Lower leg skin (tissue), 4 donors: ENCODE data around the gene TNIP1. TPM values are rescaled to one million over a fixed set of nuclear protein-coding genes. Genes with fewer than 3 reads are reported as not detected.

Experiments used
- DNase-seq, 2 donors: peaks; one replicate each; pipeline ENCODE4 v3.0.0-alpha.2; 2019; ENCODE audit warnings: low spot score in 2 of 2
- H3K4me3 ChIP-seq: fragments of 200-600 bp; sonication (generic); 2 replicates; pipeline ENCODE4 v1.5.1; 2017; ENCODE audit warnings: mild to moderate bottlenecking, low read depth; ENCODE audit not compliant: poor library complexity, severe bottlenecking
- CTCF ChIP-seq, 3 donors: fragments of 450-650 bp; IDR thresholded peaks; one replicate each; pipeline ENCODE4 v1.5.1; 2016; ENCODE audit warnings: antibody characterized with exemption in 3 of 3, mild to moderate bottlenecking in 3 of 3, moderate library complexity in 2 of 3
- POLR2A ChIP-seq, 2 donors: fragments of 450-650 bp; IDR thresholded peaks; one replicate each; pipeline ENCODE4 v1.6.1; 2016 to 2017; ENCODE audit warnings: antibody characterized with exemption in 2 of 2, mild to moderate bottlenecking in 1 of 2, moderate library complexity in 1 of 2
- WGBS, 2 donors: methylation state at CpG; one replicate each; pipeline ENCODE4 v1.1.5; 2018; 5-methylcytosine and 5-hydroxymethylcytosine counted together
- intact Hi-C: fragments of 100-400 bp; cut with DNase I; formaldehyde crosslinking; loops from one replicate; pipeline ENCODE4 v1.15.0; 2023; ENCODE audit warnings: low total_unique reads
- total RNA-seq, 4 donors: library from RNA; depleted of rRNA; stranded (reverse); fragments of >200 nt; gene quantifications; one replicate each; pipeline ENCODE4 v1.1.0, GENCODE V29; 2016

Gene TNIP1
- total RNA-seq, 4 donors from 2014 or later: 91.2 to 123 (median 98.1) TPM

- TF ChIP-seq CTCF (IDR thresholded peaks at IDR 0.05) (no peak), POLR2A (IDR thresholded peaks at IDR 0.05) (no peak)
- H3K4me3 ChIP-seq: no peak overlapping the region
- intact Hi-C loops: no loop called here
- peak in 1 of 2 donors; percentile 70 for DNase-seq
- 94 to 96% methylated on average over 4 of the region's 4 CpGs for WGBS, 2 donors
Measured at GRCh38 chr5:151008906-151009305, 71.9 kb downstream of the TNIP1 start.

- DNase-seq: peak in 1 of 2 donors; percentile 79
- TF ChIP-seq POLR2A (IDR thresholded peaks at IDR 0.05) (no peak), CTCF (IDR thresholded peaks at IDR 0.05) (no peak)
- WGBS, 2 donors: 59 to 66% methylated on average over 2 of the region's 2 CpGs
- no peak overlapping the region for H3K4me3 ChIP-seq
- intact Hi-C loops: no loop called here
Measured at GRCh38 chr5:151008210-151008491, 72.7 kb downstream of the TNIP1 start.

GRCh38 chr5:151007430-151008209 lies 73.2 kb downstream of the TNIP1 start:
- 66 to 74% methylated on average over 7 of the region's 7 CpGs for WGBS, 2 donors
- no peak overlapping the region for H3K4me3 ChIP-seq
- peak in 1 of 2 donors; percentile 85 for DNase-seq
- intact Hi-C loops: no loop called here
- TF ChIP-seq POLR2A (IDR thresholded peaks at IDR 0.05): no peak
- TF ChIP-seq CTCF (IDR thresholded peaks at IDR 0.05): no peak

GRCh38 chr5:151006704-151007334 lies 74.0 kb downstream of the TNIP1 start:
- H3K4me3 ChIP-seq: no peak overlapping the region
- intact Hi-C loops: no loop called here
- 49 to 62% methylated on average over 5 of the region's 5 CpGs for WGBS, 2 donors
- no peak for TF ChIP-seq CTCF (IDR thresholded peaks at IDR 0.05)
- no peak for TF ChIP-seq POLR2A (IDR thresholded peaks at IDR 0.05)
- peak; percentile 72 to 92 for DNase-seq

GRCh38 chr5:151005950-151006576 lies 74.8 kb downstream of the TNIP1 start:
- TF ChIP-seq CTCF (IDR thresholded peaks at IDR 0.05): no peak
- no peak for TF ChIP-seq POLR2A (IDR thresholded peaks at IDR 0.05)
- H3K4me3 ChIP-seq: no peak overlapping the region
- peak; percentile 95 to 98 for DNase-seq
- intact Hi-C loops: no loop called here
- 29 to 30% methylated on average over 7 of the region's 7 CpGs for WGBS, 2 donors
